ENCODE measurements around the gene CTBP1.
"Not testable (repeated sequence)": the region's sequence is repeated elsewhere in the genome, so short reads cannot be mapped to it uniquely, and the experiment has no call there.

CTBP1 gene

GRCh38 chr4:1248245-1249147 lies at the start of gene CTBP1:
Gene CTBP1, minus strand, starts transcription at chr4:1249130. Its CDS starts 7,799 bp downstream, at chr4:1241331.
- peak; percentile 81 for DNase-seq

- DNase-seq: no peak
Observed at GRCh38 chr4:1298461-1298860, 49.5 kb upstream of the CTBP1 start.

GRCh38 chr4:1297456-1298325 lies 48.8 kb upstream of the CTBP1 start:
- DNase-seq: no peak

GRCh38 chr4:1297023-1297395 lies 48.1 kb upstream of the CTBP1 start:
- DNase-seq: no peak

GRCh38 chr4:1296324-1297022 lies 47.5 kb upstream of the CTBP1 start:
- no peak for DNase-seq

GRCh38 chr4:1295405-1296055 lies 46.6 kb upstream of the CTBP1 start:
- no peak for DNase-seq

- no peak for DNase-seq
Observed at GRCh38 chr4:1294891-1295290, 46.0 kb upstream of the CTBP1 start.

GRCh38 chr4:1294424-1294823 lies 45.5 kb upstream of the CTBP1 start:
- DNase-seq: no peak

GRCh38 chr4:1293991-1294390 lies 45.1 kb upstream of the CTBP1 start:
- DNase-seq: no peak

GRCh38 chr4:1293531-1293941 lies 44.6 kb upstream of the CTBP1 start:
- DNase-seq: no peak

- not testable (repeated sequence) for DNase-seq
Observed at GRCh38 chr4:1292703-1293011, 43.7 kb upstream of the CTBP1 start.

- DNase-seq: no peak
Observed at GRCh38 chr4:1291996-1292702, 43.2 kb upstream of the CTBP1 start.

- DNase-seq: no peak
Observed at GRCh38 chr4:1291091-1291490, 42.2 kb upstream of the CTBP1 start.

- no peak for DNase-seq
Observed at GRCh38 chr4:1290165-1290977, 41.4 kb upstream of the CTBP1 start.

- peak; percentile 97 for DNase-seq
Observed at GRCh38 chr4:1289207-1290164, 40.6 kb upstream of the CTBP1 start, which contains the start of gene MAEA. Gene MAEA, plus strand, starts transcription at chr4:1289891. Its CDS starts 23 bp downstream, at chr4:1289914.

- DNase-seq: no peak
Observed at GRCh38 chr4:1288786-1289185, 39.9 kb upstream of the CTBP1 start.

GRCh38 chr4:1285790-1286553 lies 37.0 kb upstream of the CTBP1 start:
- no peak for DNase-seq

- no peak for DNase-seq
Observed at GRCh38 chr4:1285151-1285789, 36.3 kb upstream of the CTBP1 start.

- DNase-seq: no peak
Observed at GRCh38 chr4:1283711-1284110, 34.8 kb upstream of the CTBP1 start.

Data from EL (cell line).